ENCODE measurements around the gene ARL6IP5. TPM values are rescaled to one million over a fixed set of nuclear protein-coding genes. Genes with fewer than 3 reads are reported as not detected.
A peak's percentile ranks its signal among the peaks of the same experiment; 100 is the strongest.

ARL6IP5 gene
- total RNA-seq, 1 experiment from 2014 or later: 16.9 TPM

DNA sequence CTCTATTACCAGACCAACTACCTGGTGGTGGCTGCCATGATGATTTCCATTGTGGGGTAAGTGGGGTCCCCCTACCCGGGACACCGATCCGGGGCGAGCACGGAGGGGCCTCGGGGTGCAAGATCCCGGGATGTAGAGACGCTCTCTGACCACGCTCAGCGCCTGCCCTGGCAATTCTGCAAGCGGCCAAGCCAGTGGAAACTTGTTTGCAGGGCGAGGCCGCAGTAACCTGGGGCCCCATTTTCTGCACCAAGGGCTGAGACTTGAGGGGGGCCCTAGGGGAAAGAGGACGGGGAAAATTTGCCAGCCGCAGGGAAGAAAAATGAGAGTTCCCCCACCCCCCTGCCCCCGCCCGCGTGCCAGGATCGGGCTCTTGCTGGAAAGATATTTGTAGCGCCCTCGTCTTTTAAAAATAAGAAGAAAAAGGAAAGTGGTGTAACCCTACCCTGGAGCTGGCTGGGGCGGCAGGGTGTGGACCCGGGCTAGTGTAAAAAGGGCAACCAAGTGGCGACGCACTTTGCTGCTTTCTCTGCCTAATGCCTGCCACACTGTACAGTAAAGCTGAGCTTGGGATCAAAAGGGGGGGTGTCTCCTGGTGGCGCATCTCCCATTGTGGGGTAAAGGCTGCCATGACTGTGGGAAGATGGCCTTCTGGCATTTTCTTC is 563 bp downstream of the ARL6IP5 start:
- H2BK20ac ChIP-seq (ENCODE audit: low read depth, low read length, poor library complexity, severe bottlenecking): no peak overlapping the region
- H3K4me1 ChIP-seq (ENCODE audit: insufficient read depth, low read length): peaks cover 8% of the 10 kb centered on the region; the same call in 1 of the 2 replicates
- peaks cover 7% of the 10 kb centered on the region for H3K23me2 ChIP-seq (ENCODE audit: insufficient read length, low read depth, low read length, poor library complexity, severe bottlenecking)
- no peak for DNase-seq
- peak overlapping the region; percentile 78 for H2AFZ ChIP-seq (ENCODE audit: low read length)
- no peak overlapping the region for H2BK120ac ChIP-seq (ENCODE audit: low read depth, low read length, poor library complexity, severe bottlenecking)
- no peak overlapping the region for H3K18ac ChIP-seq (ENCODE audit: insufficient read length, low read depth, low read length)
- no peak overlapping the region for H3K23ac ChIP-seq (ENCODE audit: insufficient read length, low read depth, low read length)
- peak overlapping the region; percentile 98 for H3K4me2 ChIP-seq (ENCODE audit: insufficient read depth, insufficient read length, low read length)
- H3K4ac ChIP-seq (ENCODE audit: low read depth, low read length): no peak overlapping the region
- H3K14ac ChIP-seq (ENCODE audit: insufficient read depth, low read length): no peak overlapping the region; the same call in 1 of the 2 replicates
- no peaks in the 10 kb centered on the region for H3K27me3 ChIP-seq (ENCODE audit: insufficient read depth, low read length)
- peak overlapping the region; percentile 81 for H3K9ac ChIP-seq (ENCODE audit: extremely low read depth, insufficient read length, low read length)
- H3K56ac ChIP-seq (ENCODE audit: insufficient read length, low read depth, low read length): no peak overlapping the region
- H3K79me1 ChIP-seq (ENCODE audit: insufficient read depth, low read depth, low read length, poor library complexity, severe bottlenecking): no peaks in the 10 kb centered on the region
- H3K79me2 ChIP-seq (ENCODE audit: insufficient read depth, low read length): no peaks in the 10 kb centered on the region
- Mint-ChIP-seq H3K9me3 (no peaks in the 10 kb centered on the region), H3K4me3 (peak overlapping the region; percentile 89 to 94), H3K27ac (peak overlapping the region in 1 of 3 experiments; percentile 48; a peak in 2 of 7 replicates), H3K4me1 (peaks cover 38 to 40% of the 10 kb centered on the region in 2 experiments), H3K36me3 (ENCODE audit: insufficient read depth in 1 of 3, low read depth in 3 of 3) (no peaks in the 10 kb centered on the region), H3K27me3 (ENCODE audit: low read depth) (no peaks in the 10 kb centered on the region; the same call in 1 of the 2 replicates)
- H2AK5ac ChIP-seq (ENCODE audit: insufficient read length, low read length): no peak overlapping the region
- H3K9me3 ChIP-seq (ENCODE audit: control insufficient read depth, low read depth, low read length): no peaks in the 10 kb centered on the region
- H3K27ac ChIP-seq (ENCODE audit: insufficient read length, low read depth, low read length): no peak overlapping the region
- no peak overlapping the region for H4K91ac ChIP-seq (ENCODE audit: insufficient read length, low read depth, low read length)
- H2BK15ac ChIP-seq (ENCODE audit: low read depth, low read length): no peak overlapping the region
- TF ChIP-seq, protein P1, sequence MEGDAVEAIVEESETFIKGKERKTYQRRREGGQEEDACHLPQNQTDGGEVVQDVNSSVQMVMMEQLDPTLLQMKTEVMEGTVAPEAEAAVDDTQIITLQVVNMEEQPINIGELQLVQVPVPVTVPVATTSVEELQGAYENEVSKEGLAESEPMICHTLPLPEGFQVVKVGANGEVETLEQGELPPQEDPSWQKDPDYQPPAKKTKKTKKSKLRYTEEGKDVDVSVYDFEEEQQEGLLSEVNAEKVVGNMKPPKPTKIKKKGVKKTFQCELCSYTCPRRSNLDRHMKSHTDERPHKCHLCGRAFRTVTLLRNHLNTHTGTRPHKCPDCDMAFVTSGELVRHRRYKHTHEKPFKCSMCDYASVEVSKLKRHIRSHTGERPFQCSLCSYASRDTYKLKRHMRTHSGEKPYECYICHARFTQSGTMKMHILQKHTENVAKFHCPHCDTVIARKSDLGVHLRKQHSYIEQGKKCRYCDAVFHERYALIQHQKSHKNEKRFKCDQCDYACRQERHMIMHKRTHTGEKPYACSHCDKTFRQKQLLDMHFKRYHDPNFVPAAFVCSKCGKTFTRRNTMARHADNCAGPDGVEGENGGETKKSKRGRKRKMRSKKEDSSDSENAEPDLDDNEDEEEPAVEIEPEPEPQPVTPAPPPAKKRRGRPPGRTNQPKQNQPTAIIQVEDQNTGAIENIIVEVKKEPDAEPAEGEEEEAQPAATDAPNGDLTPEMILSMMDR (conservative IDR thresholded peaks at IDR 0.05): no peak
- no peak overlapping the region for H2BK12ac ChIP-seq (ENCODE audit: insufficient read length, low read depth, low read length)
- no peaks in the 10 kb centered on the region for H4K20me1 ChIP-seq (ENCODE audit: control insufficient read depth, insufficient read depth, insufficient read length)
- WGBS (ENCODE audit: extremely low coverage, insufficient read length, low lambda C conversion rate): no CpG with 5 or more reads among the region's 26 CpGs
- H4K8ac ChIP-seq (replicated peaks; ENCODE audit: insufficient read length, low read depth, low read length): no peak overlapping the region
- H3T11ph ChIP-seq (ENCODE audit: low read length): no peak overlapping the region
- no peak overlapping the region for H2BK5ac ChIP-seq (ENCODE audit: insufficient read length, low read length)
- no peak overlapping the region for H4K5ac ChIP-seq (ENCODE audit: insufficient read length, low read depth, low read length)

Measured in H9 (cell line).